Epithelial cell of proximal tubule (primary cell): ENCODE data around the gene FOXR1. TPM values are rescaled to one million over a fixed set of nuclear protein-coding genes. Genes with fewer than 3 reads are reported as not detected.

ENCODE experiments used
- DNase-seq: peaks from one replicate; pipeline ENCODE4 v3.0.0-alpha.2; 2011; ENCODE audit warnings: low read depth
- H3K4me3 ChIP-seq: 2 replicates; pipeline ENCODE4 v1.5.1; 2011; ENCODE audit warnings: low read depth, mild to moderate bottlenecking, low read length
- CTCF ChIP-seq: conservative IDR thresholded peaks from 2 replicates; pipeline ENCODE4 v1.5.1; 2012; ENCODE audit warnings: low read depth, mild to moderate bottlenecking, low read length
- total RNA-seq: library from RNA; depleted of rRNA; stranded (reverse); fragments of >200 nt; gene quantifications from 2 replicates; pipeline ENCODE4 v1.2.3, GENCODE V29; 2015

Gene FOXR1
- total RNA-seq, 1 donor from 2014 or later: not detected

- DNase-seq: no peak
- peak overlapping the region; percentile 63 for H3K4me3 ChIP-seq
- TF ChIP-seq CTCF: no peak
These were observed 43.9 kb upstream of the FOXR1 start for GRCh38 chr11:118927554-118928100.

- peak overlapping the region; percentile 63 for H3K4me3 ChIP-seq
- DNase-seq: no peak
- peak; percentile 90 for TF ChIP-seq CTCF
These were observed 43.3 kb upstream of the FOXR1 start for GRCh38 chr11:118928101-118928869.

GRCh38 chr11:118928870-118929500 lies 42.6 kb upstream of the FOXR1 start:
- no peak for DNase-seq

GRCh38 chr11:118929501-118930093 lies 42.0 kb upstream of the FOXR1 start:
- DNase-seq: no peak
- peak overlapping the region; percentile 63 for H3K4me3 ChIP-seq
- TF ChIP-seq CTCF: no peak

More at GRCh38 chr11:118928870-118929500, 42.6 kb upstream of the FOXR1 start:
- TF ChIP-seq CTCF: no peak
- peak overlapping the region; percentile 63 for H3K4me3 ChIP-seq

GRCh38 chr11:118930094-118930712 lies 41.4 kb upstream of the FOXR1 start:
- peak; percentile 90 for TF ChIP-seq CTCF
- DNase-seq: no peak
- peak overlapping the region; percentile 63 for H3K4me3 ChIP-seq

GRCh38 chr11:118931571-118931970 lies 40.0 kb upstream of the FOXR1 start:
- no peak for DNase-seq
- H3K4me3 ChIP-seq: no peak overlapping the region
- TF ChIP-seq CTCF: no peak
